Activated B cell treated with CpG ODN at 0.5 μM for 24 hours (primary cell): ENCODE results near the gene M1AP. TPM values are rescaled to one million over a fixed set of nuclear protein-coding genes. Genes with fewer than 3 reads are reported as not detected.

Experiments
- ATAC-seq: fragments of 200-7000 bp; cut with Tn5 transposase; one replicate; pipeline ENCODE4 v1.10.0; 2021; ENCODE audit warnings: low read depth, mild to moderate bottlenecking, moderate library complexity
- CTCF ChIA-PET: fragments of 350-600 bp; sonication (Branson Sonifier 250); formaldehyde crosslinking; loops from one replicate; lab custom pipeline; 2021; ENCODE audit warnings: antibody characterized with exemption; lab: Charles Lee
- POLR2A ChIA-PET: fragments of 350-600 bp; sonication (Branson Sonifier 250); formaldehyde crosslinking; loops from one replicate; lab custom pipeline; 2021; ENCODE audit warnings: antibody characterized with exemption; lab: Charles Lee
- DNase-seq: peaks from one replicate; pipeline ENCODE4 v3.0.0; 2022
- H3K27ac Mint-ChIP-seq: one replicate; pipeline ENCODE4 v1.8.0; 2020; ENCODE audit warnings: mixed read lengths
- H3K27me3 Mint-ChIP-seq: one replicate; pipeline ENCODE4 v1.8.0; 2021; ENCODE audit warnings: mixed read lengths
- H3K36me3 Mint-ChIP-seq: one replicate; pipeline ENCODE4 v1.8.0; 2021; ENCODE audit warnings: low read depth, mixed read lengths
- H3K4me1 Mint-ChIP-seq: one replicate; pipeline ENCODE4 v1.8.0; 2021; ENCODE audit warnings: mixed read lengths
- H3K4me3 Mint-ChIP-seq: one replicate; pipeline ENCODE4 v1.8.0; 2020; ENCODE audit warnings: mild to moderate bottlenecking, mixed read lengths
- H3K9me3 Mint-ChIP-seq: one replicate; pipeline ENCODE4 v1.8.0; 2020; ENCODE audit warnings: mixed read lengths
- intact Hi-C: fragments of 100-400 bp; cut with micrococcal nuclease; formaldehyde crosslinking; loops from one replicate; pipeline ENCODE4 v1.15.1; 2024
- total RNA-seq: library from RNA; stranded (reverse); gene quantifications from 2 replicates; pipeline ENCODE4 v1.2.3, GENCODE V29; 2022
- TF ChIP-seq, protein P1 (sequence below): fragments of 200-600 bp; IDR thresholded peaks from one replicate; pipeline ENCODE4 v1.8.0; 2022; ENCODE audit warnings: antibody characterized with exemption, mild to moderate bottlenecking

Gene M1AP
- total RNA-seq, 1 donor from 2014 or later = not detected

GRCh38 chr2:74542978-74543377 lies 105.2 kb downstream of the M1AP start:
- Mint-ChIP-seq H3K4me3 (no peak overlapping the region), H3K9me3 (peaks cover 2% of the 10 kb centered on the region), H3K27me3 (peaks cover 6% of the 10 kb centered on the region), H3K4me1 (peaks cover 23% of the 10 kb centered on the region), H3K36me3 (no peaks in the 10 kb centered on the region), H3K27ac (no peak overlapping the region)
- ChIA-PET CTCF (interaction anchor here (2.7 kb wide), 1 partner anchor 60 kb away, joined by 14 read pairs; the partner anchor contains the start of genes CCDC142 and TTC31), POLR2A (interaction anchor here (0.7 to 0.9 kb wide), 2 partner anchors 12 to 40 kb away, joined by 3 to 9 read pairs; no protein-coding TSS in a partner anchor)
- TF ChIP-seq, protein P1, sequence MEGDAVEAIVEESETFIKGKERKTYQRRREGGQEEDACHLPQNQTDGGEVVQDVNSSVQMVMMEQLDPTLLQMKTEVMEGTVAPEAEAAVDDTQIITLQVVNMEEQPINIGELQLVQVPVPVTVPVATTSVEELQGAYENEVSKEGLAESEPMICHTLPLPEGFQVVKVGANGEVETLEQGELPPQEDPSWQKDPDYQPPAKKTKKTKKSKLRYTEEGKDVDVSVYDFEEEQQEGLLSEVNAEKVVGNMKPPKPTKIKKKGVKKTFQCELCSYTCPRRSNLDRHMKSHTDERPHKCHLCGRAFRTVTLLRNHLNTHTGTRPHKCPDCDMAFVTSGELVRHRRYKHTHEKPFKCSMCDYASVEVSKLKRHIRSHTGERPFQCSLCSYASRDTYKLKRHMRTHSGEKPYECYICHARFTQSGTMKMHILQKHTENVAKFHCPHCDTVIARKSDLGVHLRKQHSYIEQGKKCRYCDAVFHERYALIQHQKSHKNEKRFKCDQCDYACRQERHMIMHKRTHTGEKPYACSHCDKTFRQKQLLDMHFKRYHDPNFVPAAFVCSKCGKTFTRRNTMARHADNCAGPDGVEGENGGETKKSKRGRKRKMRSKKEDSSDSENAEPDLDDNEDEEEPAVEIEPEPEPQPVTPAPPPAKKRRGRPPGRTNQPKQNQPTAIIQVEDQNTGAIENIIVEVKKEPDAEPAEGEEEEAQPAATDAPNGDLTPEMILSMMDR = no peak
- ATAC-seq (no peak), DNase-seq (no peak)
- intact Hi-C loops = no loop called here

DNA sequence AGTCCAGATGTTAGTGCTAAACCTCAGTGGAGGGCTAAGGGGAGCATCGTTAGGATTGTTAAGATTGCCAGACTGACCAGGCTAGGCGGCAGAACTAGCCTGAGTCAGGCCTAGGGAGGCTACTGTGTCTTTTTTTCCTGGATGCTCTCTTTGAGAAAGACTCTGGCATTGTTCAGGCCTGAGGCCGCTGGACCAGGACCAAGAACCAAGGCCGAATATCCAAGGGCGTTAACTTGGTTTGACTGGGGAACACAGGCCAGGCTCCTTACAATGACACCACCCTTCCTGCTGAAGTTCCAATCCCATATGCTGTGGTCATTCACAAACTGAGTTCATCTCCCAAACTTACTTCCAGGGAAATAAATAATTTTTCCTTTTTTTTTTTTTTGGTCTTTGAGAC lies 107.8 kb downstream of the M1AP start:
- Mint-ChIP-seq H3K4me3 (no peak overlapping the region), H3K27ac (no peak overlapping the region), H3K36me3 (no peaks in the 10 kb centered on the region), H3K27me3 (no peaks in the 10 kb centered on the region), H3K4me1 (peaks cover 31% of the 10 kb centered on the region), H3K9me3 (peaks cover 2% of the 10 kb centered on the region)
- no peak for ATAC-seq
- TF ChIP-seq, protein P1 = no peak
- CTCF ChIA-PET = interaction anchor here (1.9 kb wide), 1 partner anchor 33 kb away, joined by 5 read pairs; the partner anchor contains the start of gene PCGF1
- DNase-seq = no peak
- POLR2A ChIA-PET = interaction anchor here (0.9 to 2.3 kb wide), 4 partner anchors 12 to 33 kb away, joined by 3 to 20 read pairs (median 8); partner anchors contain the start of genes LOXL3 and PCGF1
- intact Hi-C loops = no loop called here

- Mint-ChIP-seq H3K27me3 (no peaks in the 10 kb centered on the region), H3K9me3 (peaks cover 2% of the 10 kb centered on the region), H3K4me1 (peaks cover 31% of the 10 kb centered on the region), H3K4me3 (peak overlapping the region; percentile 81), H3K36me3 (peaks cover 1% of the 10 kb centered on the region), H3K27ac (peak overlapping the region; percentile 89)
- TF ChIP-seq, protein P1 = no peak
- ATAC-seq (peak; percentile 77), DNase-seq (no peak)
- CTCF ChIA-PET = interaction anchor here (0.5 to 1.9 kb wide), 4 partner anchors 8 to 49 kb away, joined by 3 to 6 read pairs (median 4); partner anchors contain the start of genes AUP1, HTRA2 and PCGF1
- intact Hi-C loops = loop anchor here (1.0 kb wide), 1 partner anchor 10 kb away; the partner anchor contains the start of genes AUP1 and HTRA2
- POLR2A ChIA-PET = interaction anchor here (0.6 to 2.3 kb wide), 14 partner anchors 9 to 361 kb away, joined by 3 to 26 read pairs (median 5); partner anchors contain the start of genes AUP1, C2orf81, CCDC142 and HTRA2
These were observed 109.2 kb downstream of the M1AP start for GRCh38 chr2:74538881-74539339.

DNA sequence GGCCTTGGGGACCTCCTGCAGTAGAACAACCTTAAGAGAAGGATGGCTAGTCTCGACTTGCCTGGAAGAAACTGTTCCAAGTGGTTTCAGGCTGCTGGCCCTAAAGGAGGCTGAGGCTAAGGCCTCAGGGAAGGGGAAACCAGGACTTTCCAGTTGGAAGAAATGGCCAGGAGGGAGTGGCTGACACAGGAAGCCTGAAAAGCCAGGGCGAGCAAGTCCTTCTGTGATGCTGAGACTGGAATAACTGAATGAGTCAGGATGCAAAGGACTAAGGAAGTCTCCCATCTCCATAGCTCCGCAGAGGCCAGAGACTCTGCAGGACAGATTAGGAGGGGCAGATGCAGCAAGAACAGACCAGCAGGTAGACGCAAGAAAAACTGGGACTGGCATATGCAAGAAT lies 111.0 kb downstream of the M1AP start:
- peaks cover 2% of the 10 kb centered on the region for H3K9me3 Mint-ChIP-seq
- intact Hi-C loops = no loop called here
- H3K4me1 Mint-ChIP-seq = peaks cover 34% of the 10 kb centered on the region
- H3K4me3 Mint-ChIP-seq = no peak overlapping the region
- no peaks in the 10 kb centered on the region for H3K27me3 Mint-ChIP-seq
- POLR2A ChIA-PET = no interaction called here
- DNase-seq (no peak), ATAC-seq (no peak)
- TF ChIP-seq, protein P1 = no peak
- CTCF ChIA-PET = no interaction called here
- H3K27ac Mint-ChIP-seq = no peak overlapping the region
- peaks cover 14% of the 10 kb centered on the region for H3K36me3 Mint-ChIP-seq

GRCh38 chr2:74536166-74536950 lies 111.8 kb downstream of the M1AP start:
- ChIA-PET CTCF (no interaction called here), POLR2A (interaction anchor here (1.1 kb wide), 1 partner anchor 40 kb away, joined by 3 read pairs; no protein-coding TSS in a partner anchor)
- intact Hi-C loops = no loop called here
- TF ChIP-seq, protein P1 = no peak
- Mint-ChIP-seq H3K27me3 (no peaks in the 10 kb centered on the region), H3K4me3 (no peak overlapping the region), H3K36me3 (peaks cover 21% of the 10 kb centered on the region), H3K9me3 (peaks cover 2% of the 10 kb centered on the region), H3K27ac (no peak overlapping the region), H3K4me1 (peaks cover 42% of the 10 kb centered on the region)
- ATAC-seq = no peak
- no peak for DNase-seq
